ENCODE results near the gene ARID5A. TPM values are rescaled to one million over a fixed set of nuclear protein-coding genes. Genes with fewer than 3 reads are reported as not detected.

The ARID5A gene
- total and polyA plus RNA-seq, 2 of the 13 experiments (the other 11 are each of a cell fraction or from before 2014, with no cell fraction given) = 6.0 to 9.5 TPM

DNA sequence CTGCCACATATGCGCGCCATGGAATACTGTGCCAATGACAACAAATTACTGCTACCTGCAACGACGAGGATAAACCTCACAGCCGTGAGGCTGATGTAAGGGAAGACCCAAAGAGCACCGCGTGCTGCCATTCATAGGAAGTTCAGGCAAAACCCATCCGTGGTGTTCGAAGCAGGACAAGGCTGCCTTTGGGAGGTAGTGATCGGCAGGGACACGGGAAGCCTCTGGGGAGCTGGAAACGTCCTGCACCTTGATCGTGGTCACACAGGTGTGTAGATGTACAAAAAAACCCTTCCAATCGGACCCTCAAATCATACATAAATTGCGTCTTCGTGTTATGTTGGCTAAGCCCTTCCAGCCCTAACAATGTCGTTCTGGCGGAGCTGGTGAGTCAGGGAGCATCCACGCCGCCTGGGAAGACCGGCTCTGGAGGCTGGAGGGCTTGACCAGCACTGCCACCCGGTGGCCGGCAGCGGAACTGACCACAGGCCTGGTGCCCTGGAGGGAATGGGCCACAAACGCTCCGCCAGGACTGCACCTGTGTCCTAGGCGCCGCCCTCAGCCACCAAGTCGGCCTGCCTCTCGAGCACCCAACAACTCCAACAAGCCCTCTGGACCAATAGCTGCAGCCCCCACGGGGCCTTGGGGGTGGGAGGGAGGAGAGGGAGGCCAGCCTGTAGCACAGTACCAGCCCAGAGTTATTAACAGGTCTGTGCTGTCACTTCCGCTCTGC, 27.3 kb upstream of the ARID5A start (continued):
- TF ChIP-seq ELF3 (CRISPR knock-in tag; IDR thresholded peaks at IDR 0.05) (peak; percentile 41; the same call in 1 of the 2 replicates), ZNF766 (CRISPR knock-in tag; IDR thresholded peaks at IDR 0.05; ENCODE audit: borderline replicate concordance) (no peak), PBX2 (CRISPR knock-in tag; IDR thresholded peaks at IDR 0.05) (no peak), HOXA3 (CRISPR knock-in tag; IDR thresholded peaks at IDR 0.05) (peak; percentile 65; the same call in 1 of the 2 replicates), ZNF530 (CRISPR knock-in tag; IDR thresholded peaks at IDR 0.05; ENCODE audit: low read depth) (no peak), ATM (IDR thresholded peaks at IDR 0.05; ENCODE audit: borderline replicate concordance) (no peak), ZNF317 (CRISPR knock-in tag; IDR thresholded peaks at IDR 0.05) (peak; percentile 69), ZNF607 (CRISPR knock-in tag; IDR thresholded peaks at IDR 0.05; ENCODE audit: borderline replicate concordance) (no peak), SUZ12 (IDR thresholded peaks at IDR 0.05; ENCODE audit: low read depth, low read length) (no peak), IKZF1 (IDR thresholded peaks at IDR 0.05) (no peak), MED8 (CRISPR knock-in tag; IDR thresholded peaks at IDR 0.05; ENCODE audit: insufficient replicate concordance) (peak; percentile 2), KDM6A (CRISPR knock-in tag; IDR thresholded peaks at IDR 0.05; ENCODE audit: low read depth) (no peak), GABPB1 (CRISPR knock-in tag; IDR thresholded peaks at IDR 0.05) (peak; percentile 73), PAX8 (CRISPR knock-in tag; IDR thresholded peaks at IDR 0.05; ENCODE audit: borderline replicate concordance) (no peak), TBL1XR1 (IDR thresholded peaks at IDR 0.05; ENCODE audit: borderline replicate concordance, low read length, partially characterized antibody) (no peak), DR1 (CRISPR knock-in tag; IDR thresholded peaks at IDR 0.05) (0 out of 2 replicates have a peak, but pooled peaks have one; percentile 37), FOXC1 (CRISPR knock-in tag; IDR thresholded peaks at IDR 0.05; ENCODE audit: borderline replicate concordance) (no peak; the same call in 1 of the 2 replicates), HOMEZ (CRISPR knock-in tag; IDR thresholded peaks at IDR 0.05; ENCODE audit: low read depth) (no peak), ZNF639 (CRISPR knock-in tag; conservative IDR thresholded peaks at IDR 0.05) (no peak), ZNF468 (CRISPR knock-in tag; IDR thresholded peaks at IDR 0.05) (no peak), ERF (CRISPR knock-in tag; IDR thresholded peaks at IDR 0.05) (peak; percentile 77), JARID2 (CRISPR knock-in tag; IDR thresholded peaks at IDR 0.05; ENCODE audit: insufficient replicate concordance) (peak; percentile 54), TOPORS (CRISPR knock-in tag; IDR thresholded peaks at IDR 0.05) (no peak)
- TF ChIP-seq, protein P1, sequence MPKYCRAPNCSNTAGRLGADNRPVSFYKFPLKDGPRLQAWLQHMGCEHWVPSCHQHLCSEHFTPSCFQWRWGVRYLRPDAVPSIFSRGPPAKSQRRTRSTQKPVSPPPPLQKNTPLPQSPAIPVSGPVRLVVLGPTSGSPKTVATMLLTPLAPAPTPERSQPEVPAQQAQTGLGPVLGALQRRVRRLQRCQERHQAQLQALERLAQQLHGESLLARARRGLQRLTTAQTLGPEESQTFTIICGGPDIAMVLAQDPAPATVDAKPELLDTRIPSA (CRISPR knock-in tag; IDR thresholded peaks at IDR 0.05; ENCODE audit: borderline replicate concordance) = no peak
